Suprapubic skin (tissue), 4 donors: ENCODE measurements around the gene ACSS3. TPM values are rescaled to one million over a fixed set of nuclear protein-coding genes. Genes with fewer than 3 reads are reported as not detected.
"Not testable (repeated sequence)": the region's sequence is repeated elsewhere in the genome, so short reads cannot be mapped to it uniquely, and the experiment has no call there.

Experiments used
- DNase-seq, 2 donors: peaks; one replicate each; pipeline ENCODE4 v3.0.0-alpha.2; 2019; ENCODE audit warnings: low spot score in 2 of 2
- H3K27ac ChIP-seq: fragments of 200-600 bp; sonication (generic); one replicate; pipeline ENCODE4 v1.5.1; 2019
- H3K27me3 ChIP-seq: fragments of 200-600 bp; sonication (generic); one replicate; pipeline ENCODE4 v1.5.1; 2019
- H3K36me3 ChIP-seq: fragments of 200-600 bp; sonication (generic); one replicate; pipeline ENCODE4 v1.5.1; 2019
- H3K4me1 ChIP-seq: fragments of 200-600 bp; sonication (generic); one replicate; pipeline ENCODE4 v1.5.1; 2019
- H3K4me3 ChIP-seq: fragments of 200-600 bp; sonication (generic); one replicate; pipeline ENCODE4 v1.5.1; 2019; ENCODE audit warnings: mild to moderate bottlenecking
- H3K9me3 ChIP-seq: fragments of 200-600 bp; sonication (generic); one replicate; pipeline ENCODE4 v1.5.1; 2019
- CTCF ChIP-seq, 2 donors: fragments of 200-600 bp in 1 of 2; fragments of 450-650 bp in 1 of 2; sonication (generic) in 1 of 2; IDR thresholded peaks; one replicate each; pipeline ENCODE4 v1.5.1; 2016 to 2019; ENCODE audit warnings: antibody characterized with exemption in 2 of 2, mild to moderate bottlenecking in 1 of 2, moderate library complexity in 1 of 2
- EP300 ChIP-seq: sonication (generic); formaldehyde crosslinking; IDR thresholded peaks from one replicate; pipeline ENCODE4 v1.6.1; 2017; ENCODE audit warnings: antibody characterized with exemption
- POLR2A ChIP-seq, 2 donors: fragments of 450-650 bp; IDR thresholded peaks; one replicate each; pipeline ENCODE4 v1.6.1; 2017; ENCODE audit warnings: antibody characterized with exemption in 2 of 2, mild to moderate bottlenecking in 2 of 2, moderate library complexity in 2 of 2
- POLR2AphosphoS5 ChIP-seq, 3 donors: sonication (generic); formaldehyde crosslinking; IDR thresholded peaks; one replicate each; pipeline ENCODE4 v1.6.1; 2017; ENCODE audit warnings: antibody characterized with exemption in 3 of 3
- WGBS: methylation state at CpG from one replicate; pipeline ENCODE4 v1.1.5; 2018; 5-methylcytosine and 5-hydroxymethylcytosine counted together
- total RNA-seq, 4 donors: library from RNA; depleted of rRNA; stranded (reverse); fragments of >200 nt; gene quantifications; one replicate each; pipeline ENCODE4 v1.1.0, GENCODE V29; 2016

Gene ACSS3
- total RNA-seq, 4 donors from 2014 or later: 4.0 to 10.4 (median 6.2) TPM

GRCh38 chr12:81207173-81207572 lies 129.3 kb downstream of the ACSS3 start:
- H3K27ac ChIP-seq: no peak overlapping the region
- no peaks in the 10 kb centered on the region for H3K9me3 ChIP-seq
- 86% methylated on average over 1 of the region's 1 CpG for WGBS
- H3K4me1 ChIP-seq: no peaks in the 10 kb centered on the region
- H3K36me3 ChIP-seq: no peaks in the 10 kb centered on the region
- H3K4me3 ChIP-seq: no peak overlapping the region
- DNase-seq: no peak
- TF ChIP-seq POLR2AphosphoS5 (IDR thresholded peaks at IDR 0.05): no peak
- no peak for TF ChIP-seq CTCF (IDR thresholded peaks at IDR 0.05)
- no peak for TF ChIP-seq POLR2A (IDR thresholded peaks at IDR 0.05)
- no peak for TF ChIP-seq EP300
- no peaks in the 10 kb centered on the region for H3K27me3 ChIP-seq

- WGBS: 74% methylated on average over 4 of the region's 4 CpGs
- no peak for TF ChIP-seq EP300
- TF ChIP-seq POLR2A (IDR thresholded peaks at IDR 0.05): no peak
- TF ChIP-seq POLR2AphosphoS5 (IDR thresholded peaks at IDR 0.05): no peak
- TF ChIP-seq CTCF (IDR thresholded peaks at IDR 0.05): no peak
- no peaks in the 10 kb centered on the region for H3K9me3 ChIP-seq
- no peaks in the 10 kb centered on the region for H3K36me3 ChIP-seq
- no peak for DNase-seq
- no peak overlapping the region for H3K4me3 ChIP-seq
- no peak overlapping the region for H3K27ac ChIP-seq
- no peaks in the 10 kb centered on the region for H3K27me3 ChIP-seq
- no peaks in the 10 kb centered on the region for H3K4me1 ChIP-seq
Measured at GRCh38 chr12:81207664-81208063, 129.8 kb downstream of the ACSS3 start.

GRCh38 chr12:81208187-81208911 lies 130.5 kb downstream of the ACSS3 start:
- Histone ChIP-seq H3K27me3 (no peaks in the 10 kb centered on the region), H3K36me3 (no peaks in the 10 kb centered on the region), H3K9me3 (no peaks in the 10 kb centered on the region), H3K4me3 (no peak overlapping the region), H3K4me1 (no peaks in the 10 kb centered on the region), H3K27ac (no peak overlapping the region)
- 66% methylated on average over 9 of the region's 9 CpGs for whole genome bisulfite sequencing
- TF ChIP-seq POLR2A (IDR thresholded peaks at IDR 0.05) (no peak), EP300 (no peak), POLR2AphosphoS5 (IDR thresholded peaks at IDR 0.05) (no peak), CTCF (IDR thresholded peaks at IDR 0.05) (no peak)
- no peak for DNase-seq

GRCh38 chr12:81209012-81209411 lies 131.1 kb downstream of the ACSS3 start:
- Histone ChIP-seq H3K27me3 (no peaks in the 10 kb centered on the region), H3K4me1 (no peaks in the 10 kb centered on the region), H3K27ac (no peak overlapping the region), H3K4me3 (no peak overlapping the region), H3K36me3 (no peaks in the 10 kb centered on the region), H3K9me3 (no peaks in the 10 kb centered on the region)
- TF ChIP-seq EP300 (no peak), POLR2A (IDR thresholded peaks at IDR 0.05) (no peak), POLR2AphosphoS5 (IDR thresholded peaks at IDR 0.05) (no peak), CTCF (IDR thresholded peaks at IDR 0.05) (no peak)
- DNase-seq: no peak

GRCh38 chr12:81209772-81210225 lies 131.9 kb downstream of the ACSS3 start:
- not testable (repeated sequence) for H3K9me3 ChIP-seq, H3K27me3 ChIP-seq, H3K36me3 ChIP-seq, H3K4me3 ChIP-seq, DNase-seq, H3K27ac ChIP-seq, H3K4me1 ChIP-seq
- 65% methylated on average over 2 of the region's 2 CpGs for WGBS

- no peaks in the 10 kb centered on the region for H3K36me3 ChIP-seq
- H3K4me1 ChIP-seq: no peaks in the 10 kb centered on the region
- no peaks in the 10 kb centered on the region for H3K27me3 ChIP-seq
- 100% methylated on average over 1 of the region's 1 CpG for WGBS
- no peak for TF ChIP-seq EP300
- TF ChIP-seq POLR2A (IDR thresholded peaks at IDR 0.05): no peak
- no peak overlapping the region for H3K4me3 ChIP-seq
- H3K27ac ChIP-seq: no peak overlapping the region
- H3K9me3 ChIP-seq: no peaks in the 10 kb centered on the region
- DNase-seq: no peak
Measured at GRCh38 chr12:81211306-81211705, 133.4 kb downstream of the ACSS3 start.
